HFFc6 (cell line): ENCODE data around the gene MAB21L2. TPM values are rescaled to one million over a fixed set of nuclear protein-coding genes. Genes with fewer than 3 reads are reported as not detected.

Source experiments
- DNase-seq: peaks from one replicate; pipeline ENCODE4 v3.0.0-alpha.2; 2018
- H3K27ac Mint-ChIP-seq: 2 replicates; pipeline ENCODE4 v1.8.0; 2020; ENCODE audit warnings: mild to moderate bottlenecking, mixed read lengths
- H3K27me3 Mint-ChIP-seq: 2 replicates; pipeline ENCODE4 v1.8.0; 2021; ENCODE audit warnings: mild to moderate bottlenecking, moderate library complexity, mixed read lengths; ENCODE audit not compliant: insufficient read depth
- H3K36me3 Mint-ChIP-seq: 2 replicates; pipeline ENCODE4 v1.8.0; 2021; ENCODE audit warnings: low read depth, mixed read lengths
- H3K4me1 Mint-ChIP-seq: 2 replicates; pipeline ENCODE4 v1.8.0; 2020; ENCODE audit warnings: low read depth, mixed read lengths
- H3K4me3 Mint-ChIP-seq: 2 replicates; pipeline ENCODE4 v1.8.0; 2020; ENCODE audit warnings: mild to moderate bottlenecking, moderate library complexity, mixed read lengths
- H3K9me3 Mint-ChIP-seq: 2 replicates; pipeline ENCODE4 v1.8.0; 2020; ENCODE audit warnings: mild to moderate bottlenecking, mixed read lengths
- total RNA-seq, 6 experiments: library from RNA; stranded (reverse); fragmentation: NEBNext Ultra II Directional; extraction: Animal tissue kit (Norgen Biotek cat#: 25700); gene quantifications; 2 replicates in 1 of 6; 3 replicates in 5 of 6; pipeline ENCODE4 v1.2.3, GENCODE V29; 2021
- TF ChIP-seq, protein P1 (sequence below): fragments of 200-600 bp; sonication (generic); IDR thresholded peaks from 2 replicates; pipeline ENCODE4 v1.5.0; 2021; ENCODE audit warnings: antibody characterized with exemption, mild to moderate bottlenecking

MAB21L2 gene
- total RNA-seq, 6 experiments from 2014 or later, result not detected

DNA sequence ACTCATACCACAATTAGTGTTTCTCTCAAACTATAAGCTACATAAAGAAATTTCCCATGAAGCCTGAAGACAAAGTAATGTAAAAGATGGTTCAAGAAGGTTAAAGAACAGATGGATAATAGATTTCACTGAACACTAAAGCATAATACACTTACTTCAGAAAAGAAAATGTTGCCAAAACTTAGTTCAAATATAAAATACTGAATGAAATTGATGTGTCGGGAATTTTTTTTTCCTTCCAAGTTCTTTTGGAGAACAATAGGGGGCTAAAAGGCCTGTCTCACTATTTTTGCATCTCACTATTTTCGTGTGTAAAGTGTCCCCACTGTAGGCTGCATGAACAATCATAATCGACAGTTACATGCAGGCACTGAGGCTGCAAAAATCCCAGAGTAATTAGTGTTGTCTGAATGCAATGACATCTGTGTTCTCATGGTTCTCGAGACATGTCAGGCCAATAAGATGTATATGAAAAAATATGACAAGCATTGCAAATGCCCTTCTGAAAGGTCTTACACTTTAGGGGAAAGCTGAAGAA, 11.9 kb upstream of the MAB21L2 start:
- Mint-ChIP-seq H3K27ac (no peak overlapping the region), H3K27me3 (no peaks in the 10 kb centered on the region), H3K4me1 (peaks cover 22% of the 10 kb centered on the region), H3K9me3 (peaks cover under 1% of the 10 kb centered on the region; the same call in 1 of the 2 replicates), H3K36me3 (peaks cover 2% of the 10 kb centered on the region), H3K4me3 (no peak overlapping the region)
- DNase-seq, result no peak
- TF ChIP-seq, protein P1, sequence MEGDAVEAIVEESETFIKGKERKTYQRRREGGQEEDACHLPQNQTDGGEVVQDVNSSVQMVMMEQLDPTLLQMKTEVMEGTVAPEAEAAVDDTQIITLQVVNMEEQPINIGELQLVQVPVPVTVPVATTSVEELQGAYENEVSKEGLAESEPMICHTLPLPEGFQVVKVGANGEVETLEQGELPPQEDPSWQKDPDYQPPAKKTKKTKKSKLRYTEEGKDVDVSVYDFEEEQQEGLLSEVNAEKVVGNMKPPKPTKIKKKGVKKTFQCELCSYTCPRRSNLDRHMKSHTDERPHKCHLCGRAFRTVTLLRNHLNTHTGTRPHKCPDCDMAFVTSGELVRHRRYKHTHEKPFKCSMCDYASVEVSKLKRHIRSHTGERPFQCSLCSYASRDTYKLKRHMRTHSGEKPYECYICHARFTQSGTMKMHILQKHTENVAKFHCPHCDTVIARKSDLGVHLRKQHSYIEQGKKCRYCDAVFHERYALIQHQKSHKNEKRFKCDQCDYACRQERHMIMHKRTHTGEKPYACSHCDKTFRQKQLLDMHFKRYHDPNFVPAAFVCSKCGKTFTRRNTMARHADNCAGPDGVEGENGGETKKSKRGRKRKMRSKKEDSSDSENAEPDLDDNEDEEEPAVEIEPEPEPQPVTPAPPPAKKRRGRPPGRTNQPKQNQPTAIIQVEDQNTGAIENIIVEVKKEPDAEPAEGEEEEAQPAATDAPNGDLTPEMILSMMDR, result no peak

DNA sequence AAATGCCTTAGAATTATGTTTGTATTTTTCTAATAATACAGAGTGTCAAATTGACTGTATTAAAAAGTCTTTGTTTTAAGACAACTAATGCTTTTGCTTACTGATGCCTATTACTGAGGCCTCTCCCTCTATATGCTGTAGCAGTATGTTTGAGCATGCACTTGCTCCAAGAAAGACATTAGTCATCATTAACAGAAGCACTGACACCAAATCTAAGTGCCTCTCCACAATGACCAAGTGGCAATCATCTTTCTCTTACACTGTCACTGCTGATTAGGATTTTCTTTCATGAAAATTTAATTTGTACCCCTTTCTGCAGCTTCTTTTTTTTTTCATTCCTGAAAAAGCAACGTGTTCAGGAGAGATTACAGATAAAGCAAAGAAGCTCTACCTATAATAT, 11.1 kb upstream of the MAB21L2 start:
- Mint-ChIP-seq H3K4me1 (peaks cover 22% of the 10 kb centered on the region), H3K36me3 (no peaks in the 10 kb centered on the region), H3K4me3 (no peak overlapping the region), H3K9me3 (no peaks in the 10 kb centered on the region), H3K27ac (no peak overlapping the region), H3K27me3 (no peaks in the 10 kb centered on the region)
- TF ChIP-seq, protein P1, result no peak
- no peak for DNase-seq

DNA sequence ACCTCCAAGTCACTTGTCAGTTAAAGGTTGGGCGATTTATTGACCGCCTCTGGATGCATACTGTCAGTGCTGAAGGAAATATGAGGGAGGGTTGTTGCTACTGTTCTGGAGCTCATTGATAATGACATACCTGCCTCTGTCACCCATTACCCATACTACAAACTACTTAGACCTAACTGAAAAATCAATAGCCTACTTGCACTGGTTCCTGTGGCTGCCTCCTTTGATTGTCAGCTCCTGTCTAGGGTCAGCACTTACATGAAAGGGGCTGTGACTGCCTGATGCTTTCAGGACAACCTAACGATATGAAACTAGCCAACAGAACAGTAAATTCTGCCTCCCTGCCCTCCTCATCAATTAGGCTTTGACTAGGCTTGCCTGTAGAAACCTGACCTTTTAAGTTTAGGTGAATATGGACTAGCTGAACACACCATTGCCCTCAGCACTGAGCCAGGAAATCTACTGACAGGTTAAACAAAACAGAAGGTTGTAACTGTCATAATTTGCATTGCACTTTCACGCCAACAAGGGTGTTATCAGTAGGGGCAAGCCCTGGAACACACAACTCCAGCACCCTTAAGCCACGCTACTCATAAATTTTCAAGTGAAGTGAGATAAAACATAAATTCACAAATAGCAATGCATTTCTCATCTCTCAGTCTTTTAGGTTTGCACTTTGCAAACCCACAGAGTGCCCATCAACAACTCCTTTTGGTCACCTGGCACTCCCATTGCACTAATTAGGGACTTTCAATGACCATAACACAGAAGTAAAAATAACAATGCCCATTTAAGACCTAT, 9.0 kb upstream of the MAB21L2 start:
- Mint-ChIP-seq H3K4me1 (peaks cover 22% of the 10 kb centered on the region), H3K27me3 (no peaks in the 10 kb centered on the region), H3K9me3 (no peaks in the 10 kb centered on the region), H3K27ac (no peak overlapping the region), H3K36me3 (no peaks in the 10 kb centered on the region), H3K4me3 (no peak overlapping the region)
- no peak for DNase-seq
- TF ChIP-seq, protein P1, result no peak

DNA sequence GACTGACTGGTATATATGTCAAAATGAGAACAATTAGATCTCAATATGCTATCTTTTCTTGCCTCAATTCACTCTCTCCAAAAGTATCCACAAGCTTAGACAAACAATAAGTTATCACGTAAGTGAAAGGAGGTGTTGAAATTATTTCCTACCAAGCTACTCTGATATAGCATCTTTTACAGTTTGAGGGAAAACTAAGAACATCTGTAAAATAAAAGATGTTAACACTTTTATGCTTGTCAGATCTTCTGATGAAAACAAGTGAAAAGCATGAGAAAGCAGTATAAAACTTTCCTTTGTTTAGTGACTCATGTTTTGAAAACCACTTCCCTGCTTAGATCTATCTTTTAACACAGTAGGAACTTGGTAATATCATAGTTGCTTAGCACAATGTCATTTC, 8.4 kb upstream of the MAB21L2 start:
- Mint-ChIP-seq H3K27me3 (no peaks in the 10 kb centered on the region), H3K36me3 (no peaks in the 10 kb centered on the region), H3K4me3 (no peak overlapping the region), H3K27ac (no peak overlapping the region), H3K9me3 (no peaks in the 10 kb centered on the region), H3K4me1 (peaks cover 23% of the 10 kb centered on the region)
- TF ChIP-seq, protein P1, result no peak
- DNase-seq, result no peak

DNA sequence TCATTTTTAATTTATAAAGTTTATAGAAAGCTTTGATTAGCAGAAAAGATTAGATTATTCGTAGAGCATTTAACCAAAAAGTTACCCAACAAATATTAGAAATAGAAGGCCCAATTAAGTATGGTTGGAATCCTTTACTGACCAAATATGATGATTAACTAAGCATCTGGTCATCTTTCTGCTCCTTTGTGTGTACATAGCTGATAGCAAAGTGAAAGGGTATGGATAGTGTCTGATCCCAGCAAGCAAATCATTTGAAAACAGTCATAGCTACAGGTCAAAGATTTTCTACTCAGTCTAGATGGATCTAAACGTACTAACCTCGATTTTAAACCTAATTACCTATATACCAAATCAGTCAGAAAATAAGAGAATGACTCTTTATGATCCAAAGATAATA, 7.3 kb upstream of the MAB21L2 start:
- Mint-ChIP-seq H3K27me3 (no peaks in the 10 kb centered on the region), H3K27ac (no peak overlapping the region), H3K4me1 (peaks cover 17% of the 10 kb centered on the region), H3K4me3 (no peak overlapping the region), H3K36me3 (peaks cover 8% of the 10 kb centered on the region; the same call in 1 of the 2 replicates), H3K9me3 (peaks cover 7% of the 10 kb centered on the region)
- no peak for DNase-seq
- TF ChIP-seq, protein P1, result no peak
